Ascending aorta (tissue), 2 donors: ENCODE data around the gene DNER. TPM values are rescaled to one million over a fixed set of nuclear protein-coding genes. Genes with fewer than 3 reads are reported as not detected.

ENCODE experiments used
- DNase-seq, 2 donors: peaks; one replicate each; pipeline ENCODE4 v3.0.0-alpha.2; 2019; ENCODE audit warnings: low spot score in 2 of 2
- H3K27ac ChIP-seq, 2 donors: fragments of 200-600 bp; sonication (generic); one replicate each; pipeline ENCODE4 v1.5.1; 2016 to 2017; ENCODE audit warnings: mild to moderate bottlenecking in 1 of 2
- H3K27me3 ChIP-seq: fragments of 200-600 bp; sonication (generic); one replicate; pipeline ENCODE4 v1.5.1; 2017
- H3K36me3 ChIP-seq, 2 donors: fragments of 200-600 bp; sonication (generic); one replicate each; pipeline ENCODE4 v1.5.1; 2016
- H3K4me1 ChIP-seq, 2 donors: fragments of 200-600 bp; sonication (generic); one replicate each; pipeline ENCODE4 v1.5.1; 2016 to 2017; ENCODE audit warnings: mild to moderate bottlenecking in 1 of 2
- H3K4me3 ChIP-seq, 2 donors: fragments of 200-600 bp; sonication (generic); one replicate each; pipeline ENCODE4 v1.5.1; 2016 to 2017; ENCODE audit warnings: mild to moderate bottlenecking in 1 of 2
- H3K9me3 ChIP-seq, 2 donors: fragments of 200-600 bp; sonication (generic); one replicate each; pipeline ENCODE4 v1.5.1; 2016
- intact Hi-C: fragments of 100-400 bp; cut with DNase I; formaldehyde crosslinking; loops from one replicate; pipeline ENCODE4 v1.15.1; 2023
- total RNA-seq: library from RNA; depleted of rRNA; stranded (reverse); fragments of >200 nt; gene quantifications from one replicate; pipeline ENCODE4 v1.1.0, GENCODE V29; 2016
- TF ChIP-seq, protein P1 (sequence below), 3 experiments: fragments of 200-600 bp in 2 of 3; fragments of 450-650 bp in 1 of 3; sonication (generic) in 2 of 3; IDR thresholded peaks; one replicate each; pipeline ENCODE4 v1.5.1; 2016 to 2019; ENCODE audit warnings: antibody characterized with exemption in 3 of 3, mild to moderate bottlenecking in 1 of 3, moderate library complexity in 1 of 3

The DNER gene
- total RNA-seq, 1 donor from 2014 or later, result 1.2 TPM

DNA sequence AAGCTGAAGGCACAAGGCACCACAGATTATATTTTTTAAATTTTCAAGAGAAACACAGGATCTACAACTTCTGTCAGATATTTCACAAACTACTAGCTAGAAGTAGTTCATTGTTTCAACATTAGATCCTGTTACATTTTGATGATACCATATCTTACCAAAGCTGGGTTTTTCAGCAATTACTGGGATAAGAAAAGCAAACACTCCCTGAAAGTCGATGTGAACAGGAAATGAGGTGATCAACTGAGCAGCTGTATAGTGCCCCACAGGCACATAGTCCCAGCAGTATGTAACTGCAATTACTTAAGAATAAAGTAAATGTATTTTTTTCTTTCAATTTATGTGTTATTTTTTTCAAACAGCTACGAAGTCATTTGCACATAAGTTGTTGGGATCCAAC, 103.5 kb downstream of the DNER start:
- H3K4me1 ChIP-seq, result no peaks in the 10 kb centered on the region
- TF ChIP-seq, protein P1, sequence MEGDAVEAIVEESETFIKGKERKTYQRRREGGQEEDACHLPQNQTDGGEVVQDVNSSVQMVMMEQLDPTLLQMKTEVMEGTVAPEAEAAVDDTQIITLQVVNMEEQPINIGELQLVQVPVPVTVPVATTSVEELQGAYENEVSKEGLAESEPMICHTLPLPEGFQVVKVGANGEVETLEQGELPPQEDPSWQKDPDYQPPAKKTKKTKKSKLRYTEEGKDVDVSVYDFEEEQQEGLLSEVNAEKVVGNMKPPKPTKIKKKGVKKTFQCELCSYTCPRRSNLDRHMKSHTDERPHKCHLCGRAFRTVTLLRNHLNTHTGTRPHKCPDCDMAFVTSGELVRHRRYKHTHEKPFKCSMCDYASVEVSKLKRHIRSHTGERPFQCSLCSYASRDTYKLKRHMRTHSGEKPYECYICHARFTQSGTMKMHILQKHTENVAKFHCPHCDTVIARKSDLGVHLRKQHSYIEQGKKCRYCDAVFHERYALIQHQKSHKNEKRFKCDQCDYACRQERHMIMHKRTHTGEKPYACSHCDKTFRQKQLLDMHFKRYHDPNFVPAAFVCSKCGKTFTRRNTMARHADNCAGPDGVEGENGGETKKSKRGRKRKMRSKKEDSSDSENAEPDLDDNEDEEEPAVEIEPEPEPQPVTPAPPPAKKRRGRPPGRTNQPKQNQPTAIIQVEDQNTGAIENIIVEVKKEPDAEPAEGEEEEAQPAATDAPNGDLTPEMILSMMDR (IDR thresholded peaks at IDR 0.05), result no peak

DNA sequence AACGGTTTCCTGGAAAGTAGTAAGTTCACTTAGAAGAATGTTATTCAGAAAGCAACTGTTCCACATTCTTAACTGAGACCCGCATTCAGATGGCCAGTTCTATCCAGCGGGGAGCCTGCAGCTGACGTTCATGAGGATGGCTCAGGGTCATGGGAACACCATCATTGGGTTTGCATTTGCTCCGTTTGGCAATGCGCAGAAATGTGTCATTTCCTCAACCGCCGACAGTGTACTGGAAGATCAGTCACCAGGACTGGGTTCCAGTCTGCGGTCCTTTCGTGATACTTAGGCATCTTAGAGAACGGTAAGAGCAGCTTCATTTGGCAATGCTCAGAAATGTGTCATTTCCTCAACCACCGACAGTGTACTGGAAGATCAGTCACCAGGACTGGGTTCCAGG, 104.0 kb downstream of the DNER start:
- DNase-seq, result no peak
- H3K4me3 ChIP-seq, result no peak overlapping the region

More for the DNA sequence above, 103.5 kb downstream of the DNER start:
- H3K9me3 ChIP-seq, result no peaks in the 10 kb centered on the region
- no peak overlapping the region for H3K4me3 ChIP-seq
- no peak overlapping the region for H3K27ac ChIP-seq
- H3K36me3 ChIP-seq, result no peaks in the 10 kb centered on the region
- intact Hi-C loops, result no loop called here
- H3K27me3 ChIP-seq, result no peaks in the 10 kb centered on the region
- no peak for DNase-seq

DNA sequence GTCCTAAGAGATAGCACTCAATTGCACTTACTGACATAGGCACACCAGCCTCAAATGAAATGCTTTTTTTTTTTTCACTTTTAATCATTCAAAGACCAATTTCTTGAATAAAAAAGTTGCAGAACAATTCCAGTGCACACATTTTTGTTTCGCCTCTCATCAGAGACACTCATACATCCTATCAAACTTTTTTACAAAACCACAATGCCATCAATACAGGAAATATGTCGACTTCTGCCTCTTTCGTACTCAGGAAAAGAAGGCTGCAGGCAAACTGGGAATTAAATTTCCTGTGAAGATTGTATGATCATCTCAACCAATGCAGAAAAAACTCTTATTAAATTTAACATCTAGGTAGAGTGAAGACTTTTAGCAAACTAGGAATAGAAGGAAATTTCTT, 112.4 kb downstream of the DNER start:
- Histone ChIP-seq H3K36me3 (no peaks in the 10 kb centered on the region), H3K4me1 (no peaks in the 10 kb centered on the region), H3K27ac (no peak overlapping the region), H3K4me3 (no peak overlapping the region), H3K27me3 (no peaks in the 10 kb centered on the region), H3K9me3 (no peaks in the 10 kb centered on the region)
- DNase-seq, result no peak
- TF ChIP-seq, protein P1 (IDR thresholded peaks at IDR 0.05), result no peak
- intact Hi-C loops, result no loop called here

More for the DNA sequence above, 104.0 kb downstream of the DNER start:
- no peaks in the 10 kb centered on the region for H3K36me3 ChIP-seq
- intact Hi-C loops, result no loop called here
- no peak overlapping the region for H3K27ac ChIP-seq
- TF ChIP-seq, protein P1 (IDR thresholded peaks at IDR 0.05), result no peak
- no peaks in the 10 kb centered on the region for H3K4me1 ChIP-seq
- no peaks in the 10 kb centered on the region for H3K27me3 ChIP-seq
- H3K9me3 ChIP-seq, result no peaks in the 10 kb centered on the region

DNA sequence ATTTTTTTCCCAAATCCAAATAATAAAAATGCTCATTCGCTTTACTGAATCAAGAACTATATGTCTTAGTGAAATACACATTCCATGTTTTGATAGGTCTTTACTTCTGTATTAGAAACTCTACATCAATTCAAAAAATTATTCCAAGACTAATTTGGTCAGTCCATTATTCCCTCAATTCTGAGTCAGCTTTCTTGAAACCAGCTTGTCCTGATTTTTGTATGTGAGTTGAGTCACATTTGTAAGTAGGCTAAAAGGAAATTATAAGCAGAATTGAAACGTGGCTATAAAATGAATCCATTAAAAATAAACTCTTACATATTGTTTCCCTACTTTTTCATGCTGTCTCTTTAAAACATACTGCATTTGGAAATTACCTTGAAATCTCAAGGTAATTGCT, 113.0 kb downstream of the DNER start:
- H3K27me3 ChIP-seq, result no peaks in the 10 kb centered on the region
- no peak for DNase-seq
- H3K4me1 ChIP-seq, result no peaks in the 10 kb centered on the region
- no peaks in the 10 kb centered on the region for H3K9me3 ChIP-seq
- no peak overlapping the region for H3K4me3 ChIP-seq
- intact Hi-C loops, result no loop called here
- TF ChIP-seq, protein P1 (IDR thresholded peaks at IDR 0.05), result no peak
- H3K27ac ChIP-seq, result no peak overlapping the region
- no peaks in the 10 kb centered on the region for H3K36me3 ChIP-seq

DNA sequence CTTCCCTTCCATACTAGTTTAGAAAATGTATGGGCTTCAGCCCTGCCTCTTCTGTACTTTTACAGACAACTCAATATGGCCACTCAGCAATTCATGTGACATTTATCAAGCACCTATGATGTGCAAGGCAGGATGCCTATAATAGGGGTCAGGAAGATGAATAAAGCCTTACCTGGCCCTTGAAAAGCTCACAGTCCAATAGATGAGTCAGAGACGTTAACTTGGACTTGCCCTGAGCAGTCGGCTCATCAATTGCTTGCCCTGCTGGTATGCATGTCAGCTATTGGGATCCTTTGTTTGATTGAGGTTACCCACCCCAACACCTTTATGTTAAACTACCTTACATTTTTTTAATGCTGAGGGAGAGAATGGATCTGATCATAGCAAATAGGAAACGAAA, 116.1 kb downstream of the DNER start:
- no peaks in the 10 kb centered on the region for H3K36me3 ChIP-seq
- H3K9me3 ChIP-seq, result no peaks in the 10 kb centered on the region
- no peak overlapping the region for H3K27ac ChIP-seq
- intact Hi-C loops, result no loop called here
- DNase-seq, result no peak
- no peaks in the 10 kb centered on the region for H3K27me3 ChIP-seq
- no peaks in the 10 kb centered on the region for H3K4me1 ChIP-seq
- TF ChIP-seq, protein P1 (IDR thresholded peaks at IDR 0.05), result no peak
- H3K4me3 ChIP-seq, result no peak overlapping the region

DNA sequence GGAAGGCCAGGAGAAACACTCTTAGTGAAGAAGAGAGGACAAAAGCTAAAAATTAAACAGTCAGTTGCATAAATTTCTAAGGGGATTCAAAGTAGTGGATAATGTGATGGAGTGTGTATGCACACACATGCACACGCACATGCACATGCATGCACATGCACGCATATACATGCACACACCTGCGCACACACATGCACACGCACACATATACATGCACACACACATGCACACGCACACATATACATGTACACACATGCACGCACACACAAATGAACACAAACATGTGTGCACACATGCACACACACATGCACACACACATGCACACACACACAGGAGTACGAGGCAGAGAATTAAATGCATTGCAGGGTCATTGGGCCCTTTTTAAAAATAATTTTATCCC, 117.6 kb downstream of the DNER start:
- Histone ChIP-seq H3K27me3 (no peaks in the 10 kb centered on the region), H3K9me3 (no peaks in the 10 kb centered on the region), H3K36me3 (no peaks in the 10 kb centered on the region), H3K4me1 (no peaks in the 10 kb centered on the region), H3K4me3 (no peak overlapping the region), H3K27ac (no peak overlapping the region)
- TF ChIP-seq, protein P1 (IDR thresholded peaks at IDR 0.05), result no peak
- no peak for DNase-seq
- intact Hi-C loops, result no loop called here
